BLaER1 (cell line): Measurements from ENCODE around the gene RNF38.

Experiments
- H3K27ac ChIP-seq: shearing (Covaris generic); formaldehyde crosslinking; 2 replicates; pipeline ENCODE4 v1.8.1; 2022
- H3K27me3 ChIP-seq: shearing (Covaris generic); formaldehyde crosslinking; 2 replicates; pipeline ENCODE4 v1.8.1; 2022
- H3K36me3 ChIP-seq: shearing (Covaris generic); formaldehyde crosslinking; 2 replicates; pipeline ENCODE4 v1.8.1; 2022
- H3K4me1 ChIP-seq: shearing (Covaris generic); formaldehyde crosslinking; 2 replicates; pipeline ENCODE4 v1.8.1; 2022
- H3K4me2 ChIP-seq: shearing (Covaris generic); formaldehyde crosslinking; 2 replicates; pipeline ENCODE4 v1.8.1; 2022
- H3K4me3 ChIP-seq: shearing (Covaris generic); formaldehyde crosslinking; 2 replicates; pipeline ENCODE4 v1.8.1; 2022
- H3K9ac ChIP-seq: shearing (Covaris generic); formaldehyde crosslinking; 2 replicates; pipeline ENCODE4 v1.8.1; 2022
- H3K9me3 ChIP-seq: shearing (Covaris generic); formaldehyde crosslinking; 2 replicates; pipeline ENCODE4 v1.8.1; 2022
- H4K20me1 ChIP-seq: shearing (Covaris generic); formaldehyde crosslinking; 2 replicates; pipeline ENCODE4 v1.8.1; 2022
- Cebpa-rat ChIP-seq: shearing (Covaris generic); IDR thresholded peaks from 2 replicates; pipeline ENCODE4 v1.8.1; 2022

Gene RNF38

DNA sequence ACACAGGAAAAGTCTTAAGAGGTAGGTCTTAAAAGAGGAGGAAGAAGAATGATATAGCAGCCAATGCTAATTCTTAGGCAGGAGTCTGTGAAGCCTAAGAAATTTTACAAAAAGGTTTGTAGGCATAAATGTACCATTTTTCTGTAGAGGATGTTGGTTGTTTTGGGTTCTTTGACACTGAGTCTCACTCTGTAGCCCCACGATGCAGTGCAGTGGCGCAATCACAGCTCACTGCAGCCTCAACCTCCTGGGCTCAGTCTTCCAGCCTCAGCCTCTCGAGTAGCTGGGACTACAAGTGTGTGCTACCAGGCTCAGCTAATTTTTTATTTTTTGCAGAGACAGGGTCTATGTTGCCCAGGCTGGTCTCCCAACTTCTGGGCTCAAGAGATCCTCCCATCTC, 37.7 kb upstream of the RNF38 start:
- no peaks in the 10 kb centered on the region for H3K27me3 ChIP-seq
- no peaks in the 10 kb centered on the region for H3K4me1 ChIP-seq
- peaks cover 39% of the 10 kb centered on the region for H3K36me3 ChIP-seq
- peaks cover 67% of the 10 kb centered on the region for H4K20me1 ChIP-seq
- peaks cover 19% of the 10 kb centered on the region for H3K9me3 ChIP-seq
- H3K9ac ChIP-seq, result no peak overlapping the region
- no peak for TF ChIP-seq Cebpa-rat
- no peak overlapping the region for H3K4me2 ChIP-seq
- no peak overlapping the region for H3K4me3 ChIP-seq
- H3K27ac ChIP-seq, result no peak overlapping the region

DNA sequence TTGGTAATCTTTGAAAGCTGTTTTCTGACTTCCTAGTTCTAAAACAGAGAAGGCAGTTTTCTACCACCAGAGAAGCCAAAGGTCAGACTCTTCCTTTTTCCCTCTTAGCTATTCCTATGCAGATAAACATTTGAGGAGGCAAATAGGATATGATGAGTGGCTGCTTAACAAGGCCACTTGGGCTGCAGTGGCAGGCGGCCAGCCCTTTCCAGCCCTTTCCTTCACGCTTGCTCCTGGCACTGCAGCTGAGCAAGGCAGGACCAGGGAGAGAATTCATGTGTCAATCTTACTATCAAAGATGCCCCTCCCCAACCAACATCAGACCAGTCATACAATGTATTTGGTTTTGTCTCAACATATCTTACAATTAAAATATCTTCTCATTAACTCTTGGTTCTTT, 36.8 kb upstream of the RNF38 start:
- Histone ChIP-seq H3K27me3 (no peaks in the 10 kb centered on the region), H3K9me3 (peaks cover 19% of the 10 kb centered on the region), H3K4me2 (no peak overlapping the region), H3K9ac (no peak overlapping the region), H3K27ac (no peak overlapping the region), H3K4me3 (no peak overlapping the region), H3K36me3 (peaks cover 30% of the 10 kb centered on the region), H3K4me1 (no peaks in the 10 kb centered on the region), H4K20me1 (peaks cover 59% of the 10 kb centered on the region)
- no peak for TF ChIP-seq Cebpa-rat

GRCh38 chr9:36433386-36433785, 33.3 kb upstream of the RNF38 start:
- TF ChIP-seq Cebpa-rat, result no peak
- peaks cover 41% of the 10 kb centered on the region for H4K20me1 ChIP-seq

GRCh38 chr9:36431078-36431477, 31.0 kb upstream of the RNF38 start:
- H3K4me2 ChIP-seq, result no peak overlapping the region
- H3K9me3 ChIP-seq, result peaks cover 21% of the 10 kb centered on the region
- no peak overlapping the region for H3K9ac ChIP-seq
- no peak for TF ChIP-seq Cebpa-rat
- peaks cover 51% of the 10 kb centered on the region for H3K36me3 ChIP-seq
- H3K27me3 ChIP-seq, result no peaks in the 10 kb centered on the region
- peaks cover 18% of the 10 kb centered on the region for H4K20me1 ChIP-seq
- no peak overlapping the region for H3K4me3 ChIP-seq
- no peak overlapping the region for H3K27ac ChIP-seq
- H3K4me1 ChIP-seq, result peaks cover 5% of the 10 kb centered on the region; the same call in 1 of the 2 replicates

More at GRCh38 chr9:36433386-36433785, 33.3 kb upstream of the RNF38 start:
- Histone ChIP-seq H3K27ac (no peak overlapping the region), H3K4me3 (no peak overlapping the region), H3K9ac (no peak overlapping the region), H3K9me3 (no peaks in the 10 kb centered on the region), H3K4me2 (no peak overlapping the region), H3K4me1 (peaks cover 5% of the 10 kb centered on the region; the same call in 1 of the 2 replicates), H3K27me3 (no peaks in the 10 kb centered on the region), H3K36me3 (peaks cover 35% of the 10 kb centered on the region)

DNA sequence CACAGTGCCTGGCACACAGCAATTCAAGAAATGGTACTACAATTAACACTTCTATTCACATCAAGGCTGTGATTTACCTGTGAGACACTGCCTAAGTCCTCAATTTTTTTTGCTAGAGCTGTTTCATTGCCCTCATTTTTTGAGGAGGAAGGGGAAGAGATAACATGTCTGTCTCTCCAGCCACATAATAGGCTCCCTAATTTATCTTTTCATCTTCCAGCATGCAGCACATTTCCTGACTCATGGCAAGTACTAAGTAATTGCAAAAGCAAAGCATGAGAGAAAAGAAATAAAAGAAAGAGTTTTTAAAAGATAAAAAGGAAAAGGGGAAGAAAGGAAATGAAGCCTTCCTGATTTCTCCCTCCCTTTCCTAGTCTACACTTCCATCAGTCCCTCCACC, 26.9 kb upstream of the RNF38 start:
- Histone ChIP-seq H3K4me2 (no peak overlapping the region), H3K27ac (no peak overlapping the region), H3K9ac (no peak overlapping the region), H3K9me3 (peaks cover 22% of the 10 kb centered on the region), H3K4me1 (peaks cover 33% of the 10 kb centered on the region), H4K20me1 (peaks cover 24% of the 10 kb centered on the region; the same call in 1 of the 2 replicates), H3K36me3 (peaks cover 53% of the 10 kb centered on the region), H3K4me3 (no peak overlapping the region), H3K27me3 (no peaks in the 10 kb centered on the region)
- TF ChIP-seq Cebpa-rat, result no peak

GRCh38 chr9:36426348-36426747, 26.3 kb upstream of the RNF38 start:
- no peaks in the 10 kb centered on the region for H3K27me3 ChIP-seq
- H3K4me2 ChIP-seq, result no peak overlapping the region
- H3K9ac ChIP-seq, result no peak overlapping the region
- no peak overlapping the region for H3K4me3 ChIP-seq
- peaks cover 29% of the 10 kb centered on the region for H3K4me1 ChIP-seq
- no peak for TF ChIP-seq Cebpa-rat
- peaks cover 22% of the 10 kb centered on the region for H3K9me3 ChIP-seq
- peaks cover 58% of the 10 kb centered on the region for H3K36me3 ChIP-seq
- no peak overlapping the region for H3K27ac ChIP-seq
- peaks cover 20% of the 10 kb centered on the region; the same call in 1 of the 2 replicates for H4K20me1 ChIP-seq

- peaks cover 22% of the 10 kb centered on the region for H3K9me3 ChIP-seq
- no peaks in the 10 kb centered on the region for H3K27me3 ChIP-seq
- no peak overlapping the region for H3K9ac ChIP-seq
- no peak overlapping the region for H3K4me3 ChIP-seq
- H4K20me1 ChIP-seq, result peaks cover 21% of the 10 kb centered on the region; the same call in 1 of the 2 replicates
- H3K36me3 ChIP-seq, result peaks cover 55% of the 10 kb centered on the region
- peak overlapping the region; percentile 27; the same call in 1 of the 2 replicates for H3K27ac ChIP-seq
- H3K4me1 ChIP-seq, result peaks cover 31% of the 10 kb centered on the region
- peak overlapping the region; percentile 44 for H3K4me2 ChIP-seq
- TF ChIP-seq Cebpa-rat, result peak; percentile 76; the same call in 1 of the 2 replicates
These were observed 24.4 kb upstream of the RNF38 start for GRCh38 chr9:36424289-36425055.

GRCh38 chr9:36423206-36423605, 23.1 kb upstream of the RNF38 start:
- Histone ChIP-seq H3K27ac (peak overlapping the region; percentile 45; the same call in 1 of the 2 replicates), H3K9ac (peak overlapping the region; percentile 34; the same call in 1 of the 2 replicates), H4K20me1 (peaks cover 23% of the 10 kb centered on the region; the same call in 1 of the 2 replicates), H3K27me3 (no peaks in the 10 kb centered on the region), H3K36me3 (peaks cover 54% of the 10 kb centered on the region), H3K4me2 (peak overlapping the region; percentile 66), H3K4me1 (peaks cover 31% of the 10 kb centered on the region), H3K4me3 (no peak overlapping the region), H3K9me3 (peaks cover 22% of the 10 kb centered on the region)
- no peak for TF ChIP-seq Cebpa-rat

DNA sequence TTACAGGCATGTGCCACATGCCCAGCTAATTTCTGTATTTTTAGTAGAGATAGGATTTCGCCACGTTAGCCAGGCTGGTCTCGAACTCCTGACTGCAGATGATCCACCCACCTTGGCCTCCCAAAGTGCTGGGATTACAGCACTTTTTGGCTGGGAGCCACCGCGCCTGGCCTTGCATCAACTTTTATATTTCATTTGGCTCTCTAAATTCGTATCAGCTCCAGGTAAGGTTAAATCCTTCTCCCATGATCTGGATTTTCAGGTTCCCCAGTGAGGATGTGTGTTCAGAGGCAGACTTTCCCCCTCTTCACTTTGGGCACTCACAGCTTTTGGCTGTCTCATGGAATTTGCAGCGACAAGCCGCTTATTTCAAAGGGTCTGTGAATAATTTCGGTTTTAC, 16.8 kb upstream of the RNF38 start:
- Histone ChIP-seq H3K36me3 (peaks cover 48% of the 10 kb centered on the region), H3K27me3 (no peaks in the 10 kb centered on the region)
- no peak for TF ChIP-seq Cebpa-rat

More for the DNA sequence above, 16.8 kb upstream of the RNF38 start:
- Histone ChIP-seq H4K20me1 (peaks cover 36% of the 10 kb centered on the region), H3K9ac (no peak overlapping the region), H3K27ac (no peak overlapping the region), H3K4me1 (peaks cover 37% of the 10 kb centered on the region), H3K4me3 (no peak overlapping the region), H3K4me2 (peak overlapping the region; percentile 73), H3K9me3 (0 out of 2 replicates have a peak, but pooled peaks cover 3% of the 10 kb centered on the region)
